ENCODE results near the gene HOXA3. TPM values are rescaled to one million over a fixed set of nuclear protein-coding genes. Genes with fewer than 3 reads are reported as not detected.

The HOXA3 gene
- total and polyA plus RNA-seq, 9 of the 15 experiments (the other 6 are each of a cell fraction or from before 2014, with no cell fraction given), result 0.04 to 0.13 TPM; not detected in 7

DNA sequence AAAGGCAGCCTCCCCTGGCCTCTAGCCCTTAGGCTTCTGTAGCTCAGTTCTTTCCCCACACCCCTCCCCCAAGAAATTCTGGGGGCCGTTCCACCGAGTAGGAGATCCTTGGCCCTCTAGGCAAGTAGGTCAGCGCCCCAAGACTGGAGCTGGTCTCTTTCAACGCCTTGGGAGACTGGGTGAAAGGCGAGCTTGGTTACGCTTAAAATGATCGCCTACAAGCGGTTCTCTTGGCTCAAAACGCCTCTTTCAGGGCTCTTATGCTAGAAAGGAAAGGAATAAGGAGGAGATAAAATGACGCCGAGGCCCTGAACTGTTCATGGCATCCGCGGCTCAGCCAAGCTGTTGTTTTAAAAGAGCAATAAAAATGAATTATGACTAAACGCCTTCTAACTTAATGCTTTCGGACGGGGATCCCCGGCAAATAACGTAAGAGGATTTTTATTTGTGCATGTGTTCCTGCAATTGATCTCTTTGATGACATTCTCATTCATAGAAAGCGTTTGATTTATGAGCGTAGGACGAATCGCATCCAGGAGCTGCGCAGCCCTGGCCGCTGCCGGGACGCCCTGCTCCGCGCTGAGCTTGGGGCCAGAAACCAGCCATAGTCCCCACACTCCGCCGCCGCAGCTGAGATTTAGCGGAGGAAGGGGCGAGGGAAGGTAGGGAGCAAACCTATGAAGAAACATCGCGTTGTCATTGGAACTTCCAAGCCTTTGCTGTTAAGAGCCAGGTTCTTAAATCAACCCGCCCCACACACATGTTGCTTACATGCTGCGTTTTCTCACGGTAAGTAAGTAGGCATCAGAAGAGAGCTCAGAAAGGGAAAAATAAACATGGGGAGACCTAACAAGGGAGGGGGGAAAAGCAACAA is 53.6 kb downstream of the HOXA3 start:
- Histone ChIP-seq H3K27me3 (ENCODE audit: control insufficient read depth in 2 of 2, insufficient read depth in 2 of 2, low read length in 2 of 2) (peaks cover 60 to 81% of the 10 kb centered on the region in 2 experiments), H4K20me1 (replicated peaks; ENCODE audit: control insufficient read depth, insufficient read depth, low read length) (no peaks in the 10 kb centered on the region), H3K9me1 (ENCODE audit: control insufficient read depth, insufficient read depth, low read length) (no peaks in the 10 kb centered on the region), H3K9me3 (replicated peaks; ENCODE audit: control insufficient read depth, insufficient read depth, low read depth, low read length) (no peaks in the 10 kb centered on the region), H2AFZ (ENCODE audit: low read depth, low read length) (no peak overlapping the region), H3K27ac (ENCODE audit: extremely low read depth, low read depth, low read length) (no peak overlapping the region), H3K4me3 (no peak overlapping the region), H3K4me2 (ENCODE audit: insufficient read depth, low read length) (no peak overlapping the region), H3K4me1 (replicated peaks in 1 of 2; ENCODE audit: control insufficient read depth in 2 of 2, insufficient read depth in 2 of 2, low read length in 2 of 2) (peaks cover 0 to 17% of the 10 kb centered on the region in 2 experiments; a peak in 2 of 5 replicates), H3K79me2 (ENCODE audit: control insufficient read depth, insufficient read depth, low read length) (no peaks in the 10 kb centered on the region), H3K36me3 (ENCODE audit: control insufficient read depth, insufficient read depth, low read length) (no peaks in the 10 kb centered on the region), H3K9ac (ENCODE audit: insufficient read depth in 1 of 2, low read depth in 2 of 2, low read length in 2 of 2) (no peak overlapping the region)
- FAIRE-seq (no peak), DNase-seq (ENCODE audit: extremely low read depth in 1 of 4, low spot score in 3 of 4) (no peak), ATAC-seq (no peak)
- in situ Hi-C loops (cut with MboI) (no loop called here), intact Hi-C loops (cut with micrococcal nuclease) (no loop called here)
- ChIA-PET CTCF (ENCODE audit: low intra/inter-chr PET ratio) (no interaction called here), POLR2A (interaction anchor here (0.6 kb wide), 1 partner anchor 1176 kb away, joined by 3 read pairs; no protein-coding TSS in a partner anchor)
- BruUV-seq (replicated peaks), result no TSS peak
- WGBS (ENCODE audit: insufficient coverage, low coverage, missing lambda C conversion rate), result 23% methylated on average over 37 of the region's 38 CpGs
- TF ChIP-seq MXD1 (CRISPR knock-in tag; IDR thresholded peaks at IDR 0.05; ENCODE audit: borderline replicate concordance, poor library complexity, severe bottlenecking) (no peak), KLF10 (CRISPR knock-in tag; IDR thresholded peaks at IDR 0.05) (no peak), CHAMP1 (IDR thresholded peaks at IDR 0.05) (no peak), NCOA2 (IDR thresholded peaks at IDR 0.05; ENCODE audit: partially characterized antibody in 2 of 2) (no peak), ZNF316 (IDR thresholded peaks at IDR 0.05) (no peak), GABPA (tag; conservative IDR thresholded peaks at IDR 0.05; ENCODE audit: low read depth) (no peak), DEAF1 (CRISPR knock-in tag; IDR thresholded peaks at IDR 0.05) (no peak), MAFF (IDR thresholded peaks at IDR 0.05; ENCODE audit: low read length) (no peak), TFE3 (CRISPR knock-in tag; IDR thresholded peaks at IDR 0.05) (no peak)
- TF ChIP-seq, protein P1, sequence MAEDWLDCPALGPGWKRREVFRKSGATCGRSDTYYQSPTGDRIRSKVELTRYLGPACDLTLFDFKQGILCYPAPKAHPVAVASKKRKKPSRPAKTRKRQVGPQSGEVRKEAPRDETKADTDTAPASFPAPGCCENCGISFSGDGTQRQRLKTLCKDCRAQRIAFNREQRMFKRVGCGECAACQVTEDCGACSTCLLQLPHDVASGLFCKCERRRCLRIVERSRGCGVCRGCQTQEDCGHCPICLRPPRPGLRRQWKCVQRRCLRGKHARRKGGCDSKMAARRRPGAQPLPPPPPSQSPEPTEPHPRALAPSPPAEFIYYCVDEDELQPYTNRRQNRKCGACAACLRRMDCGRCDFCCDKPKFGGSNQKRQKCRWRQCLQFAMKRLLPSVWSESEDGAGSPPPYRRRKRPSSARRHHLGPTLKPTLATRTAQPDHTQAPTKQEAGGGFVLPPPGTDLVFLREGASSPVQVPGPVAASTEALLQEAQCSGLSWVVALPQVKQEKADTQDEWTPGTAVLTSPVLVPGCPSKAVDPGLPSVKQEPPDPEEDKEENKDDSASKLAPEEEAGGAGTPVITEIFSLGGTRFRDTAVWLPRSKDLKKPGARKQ (CRISPR knock-in tag; IDR thresholded peaks at IDR 0.05), result no peak

Measured in K562 (cell line).